Measurements from ENCODE around the gene POLR2E. TPM values are rescaled to one million over a fixed set of nuclear protein-coding genes. Genes with fewer than 3 reads are reported as not detected.
A peak's percentile ranks its signal among the peaks of the same experiment; 100 is the strongest.

The POLR2E gene
- total RNA-seq, 1 donor from 2014 or later, result 140 TPM

GRCh38 chr19:1069009-1069779, 26.0 kb downstream of the POLR2E start:
- H3K4me1 Mint-ChIP-seq (ENCODE audit: low read depth, unreplicated experiment), result peaks cover 3% of the 10 kb centered on the region

GRCh38 chr19:1068009-1069001, 26.9 kb downstream of the POLR2E start:
- H3K36me3 Mint-ChIP-seq (ENCODE audit: unreplicated experiment), result peaks cover 4% of the 10 kb centered on the region
- peak overlapping the region; percentile 70 for H3K4me3 Mint-ChIP-seq (ENCODE audit: unreplicated experiment)
- TF ChIP-seq CTCF (IDR thresholded peaks at IDR 0.05; ENCODE audit: partially characterized antibody, unreplicated experiment), result no peak
- H3K27ac Mint-ChIP-seq (ENCODE audit: unreplicated experiment), result no peak overlapping the region
- H3K27me3 Mint-ChIP-seq (ENCODE audit: unreplicated experiment), result peaks cover 9% of the 10 kb centered on the region
- no peak for DNase-seq
- peaks cover 3% of the 10 kb centered on the region for H3K4me1 Mint-ChIP-seq (ENCODE audit: low read depth, unreplicated experiment)
- H3K9me3 Mint-ChIP-seq (ENCODE audit: unreplicated experiment), result peaks cover 5% of the 10 kb centered on the region

More at GRCh38 chr19:1069009-1069779, 26.0 kb downstream of the POLR2E start:
- no peak for DNase-seq
- Mint-ChIP-seq H3K9me3 (ENCODE audit: unreplicated experiment) (peaks cover 5% of the 10 kb centered on the region), H3K4me3 (ENCODE audit: unreplicated experiment) (peak overlapping the region; percentile 70), H3K27me3 (ENCODE audit: unreplicated experiment) (peaks cover 9% of the 10 kb centered on the region), H3K36me3 (ENCODE audit: unreplicated experiment) (peaks cover 4% of the 10 kb centered on the region), H3K27ac (ENCODE audit: unreplicated experiment) (no peak overlapping the region)
- no peak for TF ChIP-seq CTCF (IDR thresholded peaks at IDR 0.05; ENCODE audit: partially characterized antibody, unreplicated experiment)

GRCh38 chr19:1067341-1067957, 27.7 kb downstream of the POLR2E start:
- no peak overlapping the region for H3K4me3 Mint-ChIP-seq (ENCODE audit: unreplicated experiment)
- H3K9me3 Mint-ChIP-seq (ENCODE audit: unreplicated experiment), result peaks cover 5% of the 10 kb centered on the region
- H3K4me1 Mint-ChIP-seq (ENCODE audit: low read depth, unreplicated experiment), result peaks cover 3% of the 10 kb centered on the region
- TF ChIP-seq CTCF (IDR thresholded peaks at IDR 0.05; ENCODE audit: partially characterized antibody, unreplicated experiment), result no peak
- no peak overlapping the region for H3K27ac Mint-ChIP-seq (ENCODE audit: unreplicated experiment)
- no peak for DNase-seq
- peaks cover 9% of the 10 kb centered on the region for H3K27me3 Mint-ChIP-seq (ENCODE audit: unreplicated experiment)
- peaks cover 4% of the 10 kb centered on the region for H3K36me3 Mint-ChIP-seq (ENCODE audit: unreplicated experiment)

- peaks cover 3% of the 10 kb centered on the region for H3K36me3 Mint-ChIP-seq (ENCODE audit: unreplicated experiment)
Observed at GRCh38 chr19:1066748-1067340, 28.3 kb downstream of the POLR2E start, which contains the start of gene ARHGAP45. ARHGAP45 (plus strand) TSS chr19:1067167; CDS start chr19:1067406, 239 bp downstream.

More at GRCh38 chr19:1066748-1067340, 28.3 kb downstream of the POLR2E start, which contains the start of gene ARHGAP45:
- no peak for DNase-seq
- H3K4me1 Mint-ChIP-seq (ENCODE audit: low read depth, unreplicated experiment), result peaks cover 2% of the 10 kb centered on the region
- no peak within 1 kb of the TSS for H3K4me3 Mint-ChIP-seq (ENCODE audit: unreplicated experiment)
- H3K9me3 Mint-ChIP-seq (ENCODE audit: unreplicated experiment), result peaks cover 5% of the 10 kb centered on the region
- H3K27ac Mint-ChIP-seq (ENCODE audit: unreplicated experiment), result no peak within 1 kb of the TSS
- H3K27me3 Mint-ChIP-seq (ENCODE audit: unreplicated experiment), result peaks cover 7% of the 10 kb centered on the region
- TF ChIP-seq CTCF (IDR thresholded peaks at IDR 0.05; ENCODE audit: partially characterized antibody, unreplicated experiment), result no peak
